ENCODE measurements around the gene TSHZ2.
"Not testable (repeated sequence)": the region's sequence is repeated elsewhere in the genome, so short reads cannot be mapped to it uniquely, and the experiment has no call there.

The TSHZ2 gene

GRCh38 chr20:53001498-53002301, 29.5 kb downstream of the TSHZ2 start:
- peak; percentile 30 for DNase-seq

DNA sequence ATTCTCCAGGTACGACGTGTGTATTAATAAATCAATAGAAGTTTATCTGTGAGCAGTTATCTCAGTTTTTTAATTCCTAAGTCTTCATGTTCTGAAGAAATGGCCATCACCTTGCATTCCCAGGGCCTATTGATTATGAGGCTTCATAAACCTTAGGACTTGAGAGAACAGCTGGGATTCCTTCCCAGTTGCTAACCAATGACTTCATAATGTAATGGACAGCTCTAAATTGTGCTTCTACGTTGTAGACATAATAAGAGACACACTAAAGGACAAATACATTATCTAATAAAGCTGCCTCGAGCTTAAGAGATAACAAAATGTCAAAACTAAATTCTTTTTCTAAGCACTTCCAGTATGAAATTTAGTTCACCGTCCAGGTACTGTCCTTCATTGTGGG, 30.6 kb downstream of the TSHZ2 start:
- no peak for DNase-seq

DNA sequence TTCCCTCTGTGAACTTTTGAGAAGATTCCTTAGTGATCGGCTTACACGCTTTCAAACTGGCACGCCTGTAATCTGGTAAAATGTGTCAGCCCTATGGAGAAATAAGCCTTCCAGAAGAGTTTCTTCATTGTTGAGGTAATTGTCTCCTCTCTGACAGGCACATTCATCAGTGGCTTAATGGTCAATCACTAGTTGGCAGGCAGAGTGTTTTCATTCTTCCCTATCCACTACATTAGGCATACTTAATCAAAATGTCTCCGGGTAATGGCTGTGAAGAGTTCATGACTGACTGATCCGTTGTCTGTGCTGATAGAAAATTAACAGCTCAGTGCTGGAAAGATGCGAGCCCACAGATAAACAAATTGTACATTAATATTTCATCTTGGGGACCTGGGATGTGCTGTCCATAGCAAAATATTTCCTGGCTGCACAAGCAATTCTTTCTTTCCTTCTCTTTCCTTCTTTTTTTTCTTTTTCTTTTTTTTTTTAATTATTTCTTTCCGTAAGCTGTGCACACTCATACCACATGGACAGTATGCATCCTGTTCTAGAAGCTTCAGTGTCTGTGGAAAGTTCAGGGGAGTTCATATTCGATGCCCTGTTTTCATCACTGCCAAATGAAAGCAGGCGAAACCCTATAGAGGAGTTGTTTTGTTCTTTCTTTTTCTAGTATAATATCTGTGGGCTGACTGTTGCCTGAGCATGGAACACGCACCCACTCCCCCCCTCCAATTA, 31.4 kb downstream of the TSHZ2 start:
- DNase-seq = peak; percentile 18

GRCh38 chr20:53004267-53004813, 32.2 kb downstream of the TSHZ2 start:
- peak; percentile 18 for DNase-seq

GRCh38 chr20:53009979-53010735, 38.0 kb downstream of the TSHZ2 start:
- DNase-seq = no peak

DNA sequence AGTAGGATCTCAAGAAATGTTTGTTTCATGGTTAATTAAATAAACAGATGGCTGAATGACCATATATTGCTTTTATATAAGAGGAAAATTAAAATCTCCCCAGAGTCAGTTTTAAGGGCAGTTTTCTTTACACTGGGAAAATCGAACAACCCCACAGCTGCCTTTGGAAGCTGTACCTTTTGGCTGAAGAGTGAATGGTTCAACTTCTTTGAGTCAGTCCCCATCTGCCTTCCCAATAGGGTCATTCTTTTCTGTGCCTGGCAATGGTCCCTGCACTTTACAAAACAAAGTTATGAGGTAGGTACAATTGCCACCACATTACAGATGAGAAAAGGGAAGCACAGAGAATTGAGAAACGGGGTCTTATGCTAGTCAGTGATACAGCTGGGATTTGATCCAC, 39.5 kb downstream of the TSHZ2 start:
- no peak for DNase-seq

GRCh38 chr20:53013183-53013582, 41.0 kb downstream of the TSHZ2 start:
- DNase-seq = no peak

DNA sequence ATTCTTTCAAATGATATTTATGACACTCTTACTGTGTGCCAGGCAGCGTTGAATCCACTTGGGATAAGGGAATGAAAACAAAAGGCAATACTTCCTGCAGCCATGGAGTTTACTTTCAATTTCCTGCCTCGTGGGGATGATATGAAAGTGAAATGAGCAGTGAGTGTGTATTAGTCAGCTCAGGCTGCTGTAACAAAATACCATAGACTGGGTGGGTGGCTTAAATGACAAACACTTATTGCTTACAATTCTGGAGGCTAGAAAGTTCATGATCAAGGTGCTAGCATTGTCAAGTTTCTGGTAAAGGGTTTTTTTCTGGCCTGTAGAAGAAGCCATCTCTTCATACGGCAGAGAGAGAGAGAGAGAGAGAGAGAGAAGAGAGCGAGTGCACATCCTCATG, 41.7 kb downstream of the TSHZ2 start:
- no peak for DNase-seq

GRCh38 chr20:53016071-53016470, 43.9 kb downstream of the TSHZ2 start:
- DNase-seq = no peak

DNA sequence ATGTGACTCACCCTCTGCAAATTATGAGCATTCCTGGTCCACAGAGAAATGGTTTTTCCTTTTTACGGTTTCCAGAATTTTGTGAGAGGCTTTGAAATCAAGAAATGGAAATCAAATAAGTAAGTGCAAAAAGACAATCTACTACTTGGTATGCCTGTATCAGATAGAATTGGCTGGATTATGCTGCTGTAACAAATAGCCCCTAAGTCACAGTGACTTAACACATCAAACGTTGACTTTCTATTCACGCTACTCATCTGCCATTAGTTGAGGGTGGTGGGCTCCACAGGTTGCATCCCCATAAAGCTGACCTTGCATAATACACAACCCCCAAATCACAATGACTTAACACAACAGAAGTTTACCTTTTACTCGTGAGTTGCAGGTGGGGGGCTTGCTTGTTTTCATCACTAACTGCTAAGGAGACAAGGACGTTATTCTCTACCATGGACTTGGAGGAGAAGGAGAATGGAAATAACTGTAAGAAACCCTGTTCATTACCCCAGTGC, 44.4 kb downstream of the TSHZ2 start:
- no peak for DNase-seq

DNA sequence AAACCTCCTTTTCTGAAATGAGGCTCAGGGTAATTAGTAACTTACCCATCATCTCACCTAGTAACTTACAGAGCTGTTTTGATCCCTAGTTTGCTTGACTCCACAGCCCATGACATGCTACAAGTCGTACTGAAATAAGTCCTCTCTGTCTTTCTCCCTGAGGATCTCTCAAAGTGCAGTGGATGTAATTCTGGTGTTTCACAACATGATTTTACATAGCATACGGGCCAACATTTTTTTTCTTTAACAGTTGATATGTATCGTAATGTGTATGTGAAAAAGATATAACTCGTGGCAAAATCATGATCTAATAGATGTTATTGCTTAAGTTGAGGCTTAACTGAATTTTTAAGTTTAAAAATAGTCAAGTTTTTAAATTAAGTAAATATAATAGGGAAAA, 45.0 kb downstream of the TSHZ2 start:
- DNase-seq = no peak

DNA sequence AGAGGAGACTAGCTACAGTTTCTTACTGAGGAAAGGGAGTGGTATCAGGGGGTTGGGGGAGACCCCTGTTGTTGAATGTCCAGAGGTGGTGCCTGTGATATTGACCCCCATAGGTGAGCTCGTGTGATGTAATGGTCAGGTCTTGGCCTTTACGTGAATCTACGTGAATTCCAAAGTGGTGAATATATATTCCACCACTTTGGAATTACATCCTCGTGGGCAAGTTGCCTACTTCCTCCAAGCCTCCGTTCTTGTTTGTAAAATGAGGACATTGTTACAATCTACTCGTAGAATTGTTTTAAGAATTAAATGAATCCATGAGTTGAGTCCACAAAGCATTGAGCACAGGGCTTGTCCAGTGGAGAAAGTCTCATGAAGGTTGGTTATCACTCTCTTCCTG, 47.3 kb downstream of the TSHZ2 start:
- no peak for DNase-seq

- DNase-seq = no peak
These were observed 48.2 kb downstream of the TSHZ2 start for GRCh38 chr20:53020376-53020775.

- DNase-seq = no peak
These were observed 48.7 kb downstream of the TSHZ2 start for GRCh38 chr20:53020834-53021233.

- DNase-seq = no peak
These were observed 49.8 kb downstream of the TSHZ2 start for GRCh38 chr20:53021934-53022333.

GRCh38 chr20:53023732-53024520, 51.8 kb downstream of the TSHZ2 start:
- no peak for DNase-seq

DNA sequence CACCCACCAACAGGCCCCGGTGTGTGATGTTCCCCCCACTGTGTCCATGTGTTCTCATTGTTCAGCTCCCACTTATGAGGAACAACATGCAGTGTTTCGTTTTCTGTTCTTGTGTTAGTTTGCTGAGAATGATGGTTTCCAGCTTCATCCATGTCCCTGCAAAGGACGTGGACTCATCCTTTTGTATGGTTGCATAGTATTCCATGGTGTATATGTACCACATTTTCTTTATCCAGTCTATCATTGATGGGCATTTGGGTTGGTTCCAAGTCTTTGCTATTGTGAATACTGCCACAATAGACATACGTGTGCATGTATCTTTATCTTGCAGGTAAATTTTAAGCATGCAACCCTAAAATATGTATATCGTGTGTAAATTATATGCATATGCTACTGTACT, 52.5 kb downstream of the TSHZ2 start:
- DNase-seq = not testable (repeated sequence)

- DNase-seq = no peak
These were observed 54.9 kb downstream of the TSHZ2 start for GRCh38 chr20:53027089-53027488.

- peak; percentile 61 for DNase-seq
These were observed 56.3 kb downstream of the TSHZ2 start for GRCh38 chr20:53028337-53029007.

- no peak for DNase-seq
These were observed 57.9 kb downstream of the TSHZ2 start for GRCh38 chr20:53030061-53030460.

- no peak for DNase-seq
These were observed 59.9 kb downstream of the TSHZ2 start for GRCh38 chr20:53032046-53032445.

- no peak for DNase-seq
These were observed 60.3 kb downstream of the TSHZ2 start for GRCh38 chr20:53032478-53032932.

Data from activated naive CD4-positive, alpha-beta T cell treated with anti-CD3 and anti-CD28 coated beads, Interleukin-2, amount 50 U/mL, for 16 hours (primary cell).